HCT116 (cell line): ENCODE results near the gene SARS2.

Source experiments
- CEBPB ChIP-seq: IDR thresholded peaks from 2 replicates; pipeline ENCODE4 v1.6.1; 2012; ENCODE audit warnings: low read depth
- EGR1 ChIP-seq: IDR thresholded peaks from 2 replicates; pipeline ENCODE4 v1.6.1; 2012; ENCODE audit warnings: low read depth
- ELF1 ChIP-seq: IDR thresholded peaks from 2 replicates; pipeline ENCODE4 v1.6.1; 2012; ENCODE audit warnings: low read depth, borderline replicate concordance
- EZH2phosphoT487 ChIP-seq: fragments of 200-600 bp; IDR thresholded peaks from 2 replicates; pipeline ENCODE4 v1.6.1; 2018; ENCODE audit warnings: antibody characterized with exemption, borderline replicate concordance
- JUND ChIP-seq: IDR thresholded peaks from 2 replicates; pipeline ENCODE4 v1.6.1; 2012
- POLR2A ChIP-seq: IDR thresholded peaks from 2 replicates; pipeline ENCODE4 v1.7.0; 2011; ENCODE audit warnings: borderline replicate concordance; ENCODE audit not compliant: insufficient read depth, insufficient read length; ENCODE audit errors: extremely low read depth
- POLR2AphosphoS5 ChIP-seq: IDR thresholded peaks from 2 replicates; pipeline ENCODE4 v1.6.1; 2011; ENCODE audit warnings: mild to moderate bottlenecking, low read depth, low read length, moderate library complexity
- SIN3A ChIP-seq: IDR thresholded peaks from 2 replicates; pipeline ENCODE4 v1.6.1; 2012; ENCODE audit warnings: low read depth
- SRF ChIP-seq: IDR thresholded peaks from 2 replicates; pipeline ENCODE4 v1.6.1; 2012; ENCODE audit warnings: low read depth
- TF ChIP-seq, protein P1 (sequence below), 3 experiments: fragments of 200-600 bp in 1 of 3; sonication (generic) in 1 of 3; IDR thresholded peaks in 2 of 3; conservative IDR thresholded peaks in 1 of 3; 2 replicates each; pipeline ENCODE4 v1.5.1; 2012 to 2017; ENCODE audit warnings: low read depth in 2 of 3, low read length in 2 of 3, antibody characterized with exemption in 1 of 3, borderline replicate concordance in 1 of 3, control low read depth in 1 of 3, mild to moderate bottlenecking in 1 of 3, mixed read lengths in 1 of 3, mixed run types in 1 of 3, moderate library complexity in 1 of 3; ENCODE audit not compliant: insufficient read depth in 1 of 3
- TF ChIP-seq, protein P2 (sequence below): IDR thresholded peaks from 2 replicates; pipeline ENCODE4 v1.6.1; 2012; ENCODE audit warnings: low read depth
- TF ChIP-seq, protein P3 (sequence below): IDR thresholded peaks from 2 replicates; pipeline ENCODE4 v1.6.1; 2012

DNA sequence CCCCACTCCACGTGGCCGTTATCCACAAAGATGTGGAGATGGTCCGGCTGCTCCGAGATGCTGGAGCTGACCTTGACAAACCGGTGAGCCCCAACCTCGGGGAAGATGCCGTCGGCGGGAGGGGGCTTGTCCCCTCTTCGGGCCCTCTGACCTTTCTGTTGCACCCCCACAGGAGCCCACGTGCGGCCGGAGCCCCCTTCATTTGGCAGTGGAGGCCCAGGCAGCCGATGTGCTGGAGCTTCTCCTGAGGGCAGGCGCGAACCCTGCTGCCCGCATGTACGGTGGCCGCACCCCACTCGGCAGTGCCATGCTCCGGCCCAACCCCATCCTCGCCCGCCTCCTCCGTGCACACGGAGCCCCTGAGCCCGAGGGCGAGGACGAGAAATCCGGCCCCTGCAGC lies 23.3 kb downstream of the SARS2 start:
- TF ChIP-seq EGR1: no peak
- TF ChIP-seq, protein P1, sequence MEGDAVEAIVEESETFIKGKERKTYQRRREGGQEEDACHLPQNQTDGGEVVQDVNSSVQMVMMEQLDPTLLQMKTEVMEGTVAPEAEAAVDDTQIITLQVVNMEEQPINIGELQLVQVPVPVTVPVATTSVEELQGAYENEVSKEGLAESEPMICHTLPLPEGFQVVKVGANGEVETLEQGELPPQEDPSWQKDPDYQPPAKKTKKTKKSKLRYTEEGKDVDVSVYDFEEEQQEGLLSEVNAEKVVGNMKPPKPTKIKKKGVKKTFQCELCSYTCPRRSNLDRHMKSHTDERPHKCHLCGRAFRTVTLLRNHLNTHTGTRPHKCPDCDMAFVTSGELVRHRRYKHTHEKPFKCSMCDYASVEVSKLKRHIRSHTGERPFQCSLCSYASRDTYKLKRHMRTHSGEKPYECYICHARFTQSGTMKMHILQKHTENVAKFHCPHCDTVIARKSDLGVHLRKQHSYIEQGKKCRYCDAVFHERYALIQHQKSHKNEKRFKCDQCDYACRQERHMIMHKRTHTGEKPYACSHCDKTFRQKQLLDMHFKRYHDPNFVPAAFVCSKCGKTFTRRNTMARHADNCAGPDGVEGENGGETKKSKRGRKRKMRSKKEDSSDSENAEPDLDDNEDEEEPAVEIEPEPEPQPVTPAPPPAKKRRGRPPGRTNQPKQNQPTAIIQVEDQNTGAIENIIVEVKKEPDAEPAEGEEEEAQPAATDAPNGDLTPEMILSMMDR (IDR thresholded peaks at IDR 0.05 in 2 of 3, conservative IDR thresholded peaks at IDR 0.05 in 1 of 3; ENCODE audit: borderline replicate concordance in 1 of 3, insufficient read depth in 1 of 3, low read depth in 2 of 3, low read length in 2 of 3): no peak
- TF ChIP-seq SRF: no peak
- TF ChIP-seq, protein P2, sequence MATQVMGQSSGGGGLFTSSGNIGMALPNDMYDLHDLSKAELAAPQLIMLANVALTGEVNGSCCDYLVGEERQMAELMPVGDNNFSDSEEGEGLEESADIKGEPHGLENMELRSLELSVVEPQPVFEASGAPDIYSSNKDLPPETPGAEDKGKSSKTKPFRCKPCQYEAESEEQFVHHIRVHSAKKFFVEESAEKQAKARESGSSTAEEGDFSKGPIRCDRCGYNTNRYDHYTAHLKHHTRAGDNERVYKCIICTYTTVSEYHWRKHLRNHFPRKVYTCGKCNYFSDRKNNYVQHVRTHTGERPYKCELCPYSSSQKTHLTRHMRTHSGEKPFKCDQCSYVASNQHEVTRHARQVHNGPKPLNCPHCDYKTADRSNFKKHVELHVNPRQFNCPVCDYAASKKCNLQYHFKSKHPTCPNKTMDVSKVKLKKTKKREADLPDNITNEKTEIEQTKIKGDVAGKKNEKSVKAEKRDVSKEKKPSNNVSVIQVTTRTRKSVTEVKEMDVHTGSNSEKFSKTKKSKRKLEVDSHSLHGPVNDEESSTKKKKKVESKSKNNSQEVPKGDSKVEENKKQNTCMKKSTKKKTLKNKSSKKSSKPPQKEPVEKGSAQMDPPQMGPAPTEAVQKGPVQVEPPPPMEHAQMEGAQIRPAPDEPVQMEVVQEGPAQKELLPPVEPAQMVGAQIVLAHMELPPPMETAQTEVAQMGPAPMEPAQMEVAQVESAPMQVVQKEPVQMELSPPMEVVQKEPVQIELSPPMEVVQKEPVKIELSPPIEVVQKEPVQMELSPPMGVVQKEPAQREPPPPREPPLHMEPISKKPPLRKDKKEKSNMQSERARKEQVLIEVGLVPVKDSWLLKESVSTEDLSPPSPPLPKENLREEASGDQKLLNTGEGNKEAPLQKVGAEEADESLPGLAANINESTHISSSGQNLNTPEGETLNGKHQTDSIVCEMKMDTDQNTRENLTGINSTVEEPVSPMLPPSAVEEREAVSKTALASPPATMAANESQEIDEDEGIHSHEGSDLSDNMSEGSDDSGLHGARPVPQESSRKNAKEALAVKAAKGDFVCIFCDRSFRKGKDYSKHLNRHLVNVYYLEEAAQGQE: no peak
- TF ChIP-seq SIN3A: no peak
- TF ChIP-seq JUND: no peak
- no peak for TF ChIP-seq POLR2A
- no peak for TF ChIP-seq POLR2AphosphoS5
- TF ChIP-seq EZH2phosphoT487: no peak
- TF ChIP-seq CEBPB: no peak
- TF ChIP-seq, protein P3, sequence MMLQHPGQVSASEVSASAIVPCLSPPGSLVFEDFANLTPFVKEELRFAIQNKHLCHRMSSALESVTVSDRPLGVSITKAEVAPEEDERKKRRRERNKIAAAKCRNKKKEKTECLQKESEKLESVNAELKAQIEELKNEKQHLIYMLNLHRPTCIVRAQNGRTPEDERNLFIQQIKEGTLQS: no peak
- no peak for TF ChIP-seq ELF1
